Body of pancreas (tissue), 4 donors: ENCODE data around the gene MAML3. TPM values are rescaled to one million over a fixed set of nuclear protein-coding genes. Genes with fewer than 3 reads are reported as not detected.

Experiments used
- ATAC-seq: fragments of 150-250 bp; one replicate; pipeline ENCODE4 v1.9.1; 2016
- DNase-seq, 4 donors: peaks; one replicate each; pipeline ENCODE4 v3.0.0-alpha.2; 2019
- H3K27ac ChIP-seq, 4 donors: fragments of 200-600 bp; sonication (generic); 1 replicate in 3 of 4; 2 replicates in 1 of 4; pipeline versions ENCODE4 v1.5.1 to v1.6.1; 2016 to 2019; ENCODE audit warnings: mild to moderate bottlenecking in 1 of 4, mixed read lengths in 1 of 4, moderate library complexity in 1 of 4
- H3K27me3 ChIP-seq, 2 donors: fragments of 200-600 bp; sonication (generic); one replicate each; pipeline ENCODE4 v1.6.0; 2016; ENCODE audit warnings: mild to moderate bottlenecking in 1 of 2
- H3K36me3 ChIP-seq, 2 donors: fragments of 200-600 bp; sonication (generic); replicated peaks in 1 of 2; 2 replicates each; pipeline ENCODE4 v1.5.1; 2016; ENCODE audit warnings: low read depth in 2 of 2; ENCODE audit not compliant: insufficient read depth in 1 of 2
- H3K4me1 ChIP-seq: fragments of 200-600 bp; sonication (generic); one replicate; pipeline ENCODE4 v1.6.0; 2016
- H3K4me3 ChIP-seq, 2 donors: fragments of 200-600 bp; sonication (generic); 1 replicate in 1 of 2; 2 replicates in 1 of 2; pipeline ENCODE4 v1.5.1; 2016 to 2019
- H3K9me3 ChIP-seq, 3 donors: fragments of 200-600 bp; sonication (generic); 1 replicate in 2 of 3; 2 replicates in 1 of 3; pipeline ENCODE4 v1.5.1; 2016
- POLR2A ChIP-seq, 3 donors: fragments of 450-650 bp; IDR thresholded peaks; one replicate each; pipeline ENCODE4 v1.6.1; 2016; ENCODE audit warnings: antibody characterized with exemption in 3 of 3, mild to moderate bottlenecking in 2 of 3
- WGBS, 2 donors: methylation state at CpG; one replicate each; pipeline ENCODE4 v1.1.5; 2017; 5-methylcytosine and 5-hydroxymethylcytosine counted together
- intact Hi-C: fragments of 100-400 bp; cut with DNase I; formaldehyde crosslinking; loops from one replicate; pipeline ENCODE4 v1.15.1; 2023
- total RNA-seq, 2 donors: library from RNA; depleted of rRNA; stranded (reverse); fragments of >200 nt; gene quantifications; one replicate each; pipeline ENCODE4 v1.1.0, GENCODE V29; 2016
- TF ChIP-seq, protein P1 (sequence below), 7 experiments: fragments of 450-650 bp in 4 of 7; fragments of 200-600 bp in 3 of 7; sonication (generic) in 3 of 7; IDR thresholded peaks; one replicate each; pipeline ENCODE4 v1.5.1; 2016 to 2019; ENCODE audit warnings: antibody characterized with exemption in 7 of 7

MAML3 gene
- total RNA-seq, 2 donors from 2014 or later: 11.2 to 11.4 TPM

DNA sequence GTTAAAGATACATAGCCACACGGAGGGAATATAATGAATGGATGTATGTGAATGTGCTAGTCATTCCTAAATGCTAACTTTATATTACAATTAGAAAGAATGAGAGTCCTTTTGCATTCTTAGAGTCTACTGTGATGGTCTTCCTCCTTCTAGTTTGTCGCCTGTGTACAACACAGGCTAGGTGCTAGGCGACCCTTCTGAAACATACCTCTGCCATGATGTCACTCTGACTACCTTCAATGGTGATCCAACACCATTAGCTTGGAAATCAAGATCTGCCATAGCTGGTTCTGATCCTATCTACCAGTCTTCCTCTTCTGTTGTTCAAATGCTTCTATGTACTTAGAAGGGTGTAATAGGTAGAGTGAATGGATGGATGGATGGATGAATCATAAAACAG lies 337.1 kb downstream of the MAML3 start:
- no peak for DNase-seq
- intact Hi-C loops: no loop called here
- ATAC-seq: no peak

DNA sequence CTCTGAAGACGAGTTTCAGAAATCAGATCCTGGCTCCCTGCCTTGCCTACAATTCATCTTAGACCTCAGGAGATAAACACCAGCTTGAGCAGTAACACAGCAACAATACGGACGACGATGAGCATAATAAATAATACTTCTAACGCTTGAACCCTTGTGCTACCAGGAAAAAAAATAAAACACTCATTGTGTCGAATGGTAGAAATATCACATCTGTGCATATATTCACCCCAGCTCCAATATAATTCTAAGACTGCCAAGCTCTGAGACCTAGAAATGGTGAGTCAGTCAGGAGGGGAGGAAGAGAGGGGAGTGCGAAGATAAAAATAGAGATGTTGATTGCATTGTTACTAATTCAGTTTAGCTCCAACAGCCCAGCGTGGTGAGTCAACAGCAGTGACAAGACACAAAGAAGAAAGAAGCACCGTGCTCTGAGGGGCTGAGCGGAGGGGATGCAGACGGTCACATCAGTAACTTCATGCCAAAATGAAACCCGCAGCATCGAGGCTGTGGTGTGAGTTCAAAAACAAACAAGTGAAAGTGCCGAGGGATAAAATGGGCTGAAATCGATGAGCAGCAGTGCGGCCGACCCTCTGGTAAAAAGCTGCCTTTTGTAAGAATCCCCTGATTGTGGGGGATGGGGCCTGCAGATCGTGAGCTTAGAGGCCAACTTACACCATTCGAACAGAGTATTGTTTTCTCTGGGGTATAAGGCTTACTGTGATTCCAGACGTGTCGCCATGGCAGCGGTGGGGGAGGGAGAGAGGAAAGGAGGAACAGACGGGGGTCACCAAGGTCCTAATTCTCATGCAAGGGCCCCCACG lies 338.0 kb downstream of the MAML3 start:
- no peaks in the 10 kb centered on the region for H3K9me3 ChIP-seq
- H3K27ac ChIP-seq: peak overlapping the region in 1 of 4 donors; percentile 17
- WGBS, 2 donors: 57 to 77% methylated on average over 24 of the region's 24 CpGs
- peaks cover 16% of the 10 kb centered on the region for H3K4me1 ChIP-seq
- intact Hi-C loops: no loop called here
- peak in 1 of 4 donors; percentile 30 for DNase-seq
- no peaks in the 10 kb centered on the region for H3K27me3 ChIP-seq
- no peaks in the 10 kb centered on the region for H3K36me3 ChIP-seq
- ATAC-seq: peak; percentile 34
- no peak for TF ChIP-seq POLR2A (IDR thresholded peaks at IDR 0.05)
- TF ChIP-seq, protein P1, sequence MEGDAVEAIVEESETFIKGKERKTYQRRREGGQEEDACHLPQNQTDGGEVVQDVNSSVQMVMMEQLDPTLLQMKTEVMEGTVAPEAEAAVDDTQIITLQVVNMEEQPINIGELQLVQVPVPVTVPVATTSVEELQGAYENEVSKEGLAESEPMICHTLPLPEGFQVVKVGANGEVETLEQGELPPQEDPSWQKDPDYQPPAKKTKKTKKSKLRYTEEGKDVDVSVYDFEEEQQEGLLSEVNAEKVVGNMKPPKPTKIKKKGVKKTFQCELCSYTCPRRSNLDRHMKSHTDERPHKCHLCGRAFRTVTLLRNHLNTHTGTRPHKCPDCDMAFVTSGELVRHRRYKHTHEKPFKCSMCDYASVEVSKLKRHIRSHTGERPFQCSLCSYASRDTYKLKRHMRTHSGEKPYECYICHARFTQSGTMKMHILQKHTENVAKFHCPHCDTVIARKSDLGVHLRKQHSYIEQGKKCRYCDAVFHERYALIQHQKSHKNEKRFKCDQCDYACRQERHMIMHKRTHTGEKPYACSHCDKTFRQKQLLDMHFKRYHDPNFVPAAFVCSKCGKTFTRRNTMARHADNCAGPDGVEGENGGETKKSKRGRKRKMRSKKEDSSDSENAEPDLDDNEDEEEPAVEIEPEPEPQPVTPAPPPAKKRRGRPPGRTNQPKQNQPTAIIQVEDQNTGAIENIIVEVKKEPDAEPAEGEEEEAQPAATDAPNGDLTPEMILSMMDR (IDR thresholded peaks at IDR 0.05): no peak
- no peak overlapping the region for H3K4me3 ChIP-seq

More for the DNA sequence above, 337.1 kb downstream of the MAML3 start:
- Histone ChIP-seq H3K9me3 (no peaks in the 10 kb centered on the region), H3K4me3 (no peak overlapping the region), H3K27me3 (no peaks in the 10 kb centered on the region), H3K27ac (no peak overlapping the region), H3K4me1 (peaks cover 16% of the 10 kb centered on the region), H3K36me3 (no peaks in the 10 kb centered on the region)
- no peak for TF ChIP-seq POLR2A (IDR thresholded peaks at IDR 0.05)
- TF ChIP-seq, protein P1 (IDR thresholded peaks at IDR 0.05): no peak
- 96 to 100% methylated on average over 3 of the region's 3 CpGs for WGBS, 2 donors

DNA sequence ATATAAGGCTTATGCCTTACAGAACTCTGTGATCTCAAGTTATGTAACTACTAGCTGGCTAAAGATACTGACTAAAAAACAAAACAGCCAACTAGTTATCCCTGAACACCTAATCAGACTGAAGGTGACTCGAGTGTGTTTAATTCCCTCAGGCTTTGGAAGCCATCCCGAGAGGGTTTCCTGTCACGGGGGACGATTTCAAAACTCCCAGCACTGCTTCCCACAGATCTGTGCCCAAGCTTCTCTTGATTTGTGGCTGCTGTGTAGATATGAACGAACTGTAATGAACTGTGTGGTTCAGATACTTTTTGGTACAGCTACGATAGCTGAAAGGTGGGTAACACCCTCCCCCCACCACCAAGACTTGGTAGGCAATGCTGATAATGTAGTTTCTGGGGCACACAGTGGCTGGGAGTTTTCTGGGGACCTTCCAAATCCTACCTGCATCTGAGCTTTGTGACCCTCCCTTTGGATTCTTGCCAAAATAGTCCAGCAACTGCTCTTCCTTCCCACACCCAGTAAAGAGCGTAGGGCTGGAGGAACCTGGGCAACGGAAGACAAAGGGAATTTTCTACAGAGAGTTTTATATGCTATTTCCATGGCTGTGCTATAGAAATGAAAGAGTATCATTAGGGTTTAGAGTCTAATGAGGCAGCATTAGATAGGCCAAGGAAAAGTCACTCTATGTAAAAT lies 339.5 kb downstream of the MAML3 start:
- 17 to 24% methylated on average over 7 to 8 of the region's 8 CpGs for WGBS, 2 donors
- ATAC-seq (peak; percentile 28), DNase-seq (no peak)
- H3K27me3 ChIP-seq: no peaks in the 10 kb centered on the region
- no peaks in the 10 kb centered on the region for H3K9me3 ChIP-seq
- H3K27ac ChIP-seq: peak overlapping the region in 3 of 4 donors; percentile 26 to 53 (median 31)
- peaks cover 17% of the 10 kb centered on the region for H3K4me1 ChIP-seq
- no peak for TF ChIP-seq POLR2A (IDR thresholded peaks at IDR 0.05)
- TF ChIP-seq, protein P1 (IDR thresholded peaks at IDR 0.05): no peak
- no peaks in the 10 kb centered on the region for H3K36me3 ChIP-seq
- intact Hi-C loops: no loop called here
- no peak overlapping the region for H3K4me3 ChIP-seq

DNA sequence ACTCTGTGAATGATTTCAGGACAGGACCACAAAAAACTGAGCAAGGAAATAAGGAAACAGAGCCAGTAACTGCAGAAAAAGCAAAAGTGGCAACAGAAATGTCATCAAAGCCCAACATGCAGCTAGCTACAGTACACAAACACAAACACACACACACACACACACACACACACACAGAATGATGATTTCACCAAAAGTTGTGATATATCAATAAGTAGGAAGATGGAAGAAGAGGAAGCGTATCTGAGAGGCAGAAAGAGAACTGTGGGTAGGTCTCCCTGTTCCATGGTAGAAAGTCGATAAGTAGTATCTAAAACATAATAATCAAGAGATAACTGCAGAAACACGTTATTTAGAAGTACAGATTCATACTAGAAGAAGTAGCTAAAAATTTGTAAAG lies 340.1 kb downstream of the MAML3 start:
- peak overlapping the region in 1 of 4 donors; percentile 31 for H3K27ac ChIP-seq
- intact Hi-C loops: no loop called here
- no peak overlapping the region for H3K4me3 ChIP-seq
- TF ChIP-seq, protein P1 (IDR thresholded peaks at IDR 0.05): no peak
- no peak for TF ChIP-seq POLR2A (IDR thresholded peaks at IDR 0.05)
- H3K36me3 ChIP-seq: no peaks in the 10 kb centered on the region
- peaks cover 23% of the 10 kb centered on the region for H3K4me1 ChIP-seq
- H3K27me3 ChIP-seq: no peaks in the 10 kb centered on the region
- ATAC-seq: no peak
- WGBS, 2 donors: 40 to 64% methylated on average over 3 of the region's 3 CpGs
- H3K9me3 ChIP-seq: no peaks in the 10 kb centered on the region
- no peak for DNase-seq
